IMR-90 (cell line): ENCODE results near the gene MYL12B. TPM values are rescaled to one million over a fixed set of nuclear protein-coding genes. Genes with fewer than 3 reads are reported as not detected.

Experiments used
- ATAC-seq: fragments of 200-7000 bp; cut with Tn5 transposase; 2 replicates; pipeline ENCODE4 v1.9.1; 2020; ENCODE audit warnings: low read depth, mild to moderate bottlenecking, moderate library complexity
- BruUV-seq: library from RNA; stranded (reverse); fragments of 400-500 nt; replicated peaks from 2 replicates; lab custom pipeline; 2021; lab: Mats Ljungman, UMichigan
- CTCF ChIA-PET: fragments of 300-600 bp; formaldehyde crosslinking; extraction: SDS; loops from one replicate; lab custom pipeline; 2021; ENCODE audit warnings: antibody characterized with exemption; lab: Yijun Ruan, JAX
- POLR2A ChIA-PET: fragments of 300-600 bp; sonication (Branson Sonifier 250); formaldehyde crosslinking; loops from one replicate; lab custom pipeline; 2022; ENCODE audit warnings: antibody characterized with exemption; ENCODE audit not compliant: unreplicated experiment; lab: Charles Lee
- DNase-seq: peaks from one replicate; pipeline ENCODE4 v3.0.0; 2013
- H2AFZ ChIP-seq: replicated peaks from 2 replicates; pipeline ENCODE3; 2013; ENCODE audit warnings: low read length, mild to moderate bottlenecking; ENCODE audit not compliant: poor library complexity
- H2AK5ac ChIP-seq: 2 replicates; pipeline ENCODE4 v1.6.1; 2013; ENCODE audit warnings: low read depth, low read length, inconsistent platforms
- H2AK9ac ChIP-seq: replicated peaks from 2 replicates; pipeline ENCODE3; 2013; ENCODE audit warnings: mild to moderate bottlenecking, low read depth, low read length, moderate library complexity; ENCODE audit not compliant: poor library complexity
- H2BK120ac ChIP-seq: 2 replicates; pipeline ENCODE4 v1.6.1; 2013; ENCODE audit warnings: low read depth, low read length, inconsistent platforms
- H2BK15ac ChIP-seq: 3 replicates; pipeline ENCODE4 v1.6.1; 2013; ENCODE audit warnings: low read depth, low read length, inconsistent platforms
- H2BK20ac ChIP-seq: 2 replicates; pipeline ENCODE4 v1.6.1; 2013; ENCODE audit warnings: low read depth, mild to moderate bottlenecking, inconsistent platforms, low read length, moderate library complexity
- H2BK5ac ChIP-seq: 2 replicates; pipeline ENCODE4 v1.6.1; 2013; ENCODE audit warnings: mild to moderate bottlenecking, low read depth, low read length, inconsistent platforms; ENCODE audit not compliant: poor library complexity, severe bottlenecking
- H3K14ac ChIP-seq: replicated peaks from 2 replicates; pipeline ENCODE4 v1.6.1; 2013; ENCODE audit warnings: low read depth, low read length, inconsistent platforms
- H3K18ac ChIP-seq: 2 replicates; pipeline ENCODE4 v1.6.1; 2013; ENCODE audit warnings: low read depth, low read length, control low read depth
- H3K23ac ChIP-seq: 2 replicates; pipeline ENCODE4 v1.6.1; 2013; ENCODE audit warnings: low read depth, low read length, inconsistent platforms
- H3K27ac ChIP-seq: 2 replicates; pipeline ENCODE4 v1.5.1; 2013; ENCODE audit warnings: mild to moderate bottlenecking, control low read depth, low read length; ENCODE audit not compliant: insufficient read depth
- H3K27me3 ChIP-seq: 2 replicates; pipeline ENCODE4 v1.6.1; 2013; ENCODE audit warnings: low read length; ENCODE audit not compliant: control insufficient read depth, insufficient read depth
- H3K36me3 ChIP-seq: 2 replicates; pipeline ENCODE4 v1.6.1; 2013; ENCODE audit warnings: low read length, mixed read lengths; ENCODE audit not compliant: control insufficient read depth, insufficient read depth
- H3K4ac ChIP-seq: 2 replicates; pipeline ENCODE4 v1.6.1; 2013; ENCODE audit warnings: low read depth, low read length, inconsistent platforms
- H3K4me1 ChIP-seq: 2 replicates; pipeline ENCODE4 v1.6.1; 2013; ENCODE audit warnings: low read length, mixed read lengths; ENCODE audit not compliant: control insufficient read depth, insufficient read depth
- H3K4me2 ChIP-seq: 2 replicates; pipeline ENCODE4 v1.6.1; 2013; ENCODE audit warnings: low read depth, mild to moderate bottlenecking, control low read depth, low read length, moderate library complexity
- H3K4me3 ChIP-seq: 2 replicates; pipeline ENCODE4 v1.5.1; 2013; ENCODE audit warnings: low read depth, mild to moderate bottlenecking, control low read depth, low read length, moderate library complexity; ENCODE audit not compliant: insufficient read depth
- H3K56ac ChIP-seq: 2 replicates; pipeline ENCODE4 v1.6.1; 2013; ENCODE audit warnings: low read length, inconsistent platforms; ENCODE audit not compliant: insufficient read depth; ENCODE audit errors: extremely low read depth
- H3K79me1 ChIP-seq, 2 experiments: 2 replicates each; pipeline ENCODE4 v1.6.1; 2013; ENCODE audit warnings: low read length in 2 of 2, inconsistent platforms in 1 of 2, low read depth in 1 of 2
- H3K9ac ChIP-seq: 2 replicates; pipeline ENCODE4 v1.6.1; 2013; ENCODE audit warnings: low read depth, low read length, control low read depth
- H3K9me1 ChIP-seq: 2 replicates; pipeline ENCODE4 v1.6.1; 2013; ENCODE audit warnings: low read length, inconsistent platforms; ENCODE audit not compliant: insufficient read depth
- H3K9me3 ChIP-seq: 2 replicates; pipeline ENCODE4 v1.6.1; 2013; ENCODE audit warnings: low read length; ENCODE audit not compliant: control insufficient read depth, insufficient read depth
- H4K20me1 ChIP-seq: 2 replicates; pipeline ENCODE4 v1.6.1; 2013; ENCODE audit warnings: low read length, inconsistent platforms; ENCODE audit not compliant: insufficient read depth
- H4K5ac ChIP-seq: 2 replicates; pipeline ENCODE4 v1.6.1; 2013; ENCODE audit warnings: mild to moderate bottlenecking, low read depth, low read length, control low read depth
- H4K8ac ChIP-seq, 2 experiments: 2 replicates each; pipeline ENCODE4 v1.6.1; 2013; ENCODE audit warnings: low read depth in 2 of 2, low read length in 2 of 2, control low read depth in 1 of 2, inconsistent platforms in 1 of 2
- H4K91ac ChIP-seq: 2 replicates; pipeline ENCODE4 v1.6.1; 2013; ENCODE audit warnings: low read depth, low read length, inconsistent platforms; ENCODE audit not compliant: insufficient read depth
- CEBPB ChIP-seq: IDR thresholded peaks from 2 replicates; pipeline ENCODE4 v1.6.1; 2012; ENCODE audit warnings: low read depth, low read length, improper control_type of control experiment
- FOS ChIP-seq: fragments of 150-350 bp; IDR thresholded peaks from 2 replicates; pipeline ENCODE4 v1.6.1; 2016; ENCODE audit warnings: low read depth, low read length
- NFE2L2 ChIP-seq: fragments of 150-350 bp; IDR thresholded peaks from 2 replicates; pipeline ENCODE4 v1.6.1; 2016; ENCODE audit warnings: low read depth, mild to moderate bottlenecking, low read length
- RFX5 ChIP-seq: IDR thresholded peaks from 2 replicates; pipeline ENCODE4 v1.8.0; 2012; ENCODE audit warnings: low read depth, mild to moderate bottlenecking, low read length, moderate library complexity
- SMC3 ChIP-seq: fragments of 150-350 bp; IDR thresholded peaks from 2 replicates; pipeline ENCODE4 v1.6.1; 2016; ENCODE audit warnings: low read depth, mild to moderate bottlenecking, antibody characterized with exemption, low read length, moderate library complexity
- WGBS, 2 experiments: methylation state at CpG; one replicate each; pipeline versions ENCODE4 v1.1.5 to v1.1.7; 2013; ENCODE audit warnings: missing lambda C conversion rate in 2 of 2; ENCODE audit not compliant: insufficient read length in 1 of 2; ENCODE audit errors: extremely low coverage in 2 of 2; 5-methylcytosine and 5-hydroxymethylcytosine counted together
- dilution Hi-C: fragments of 300-500 bp; cut with HindIII; formaldehyde crosslinking; loops from one replicate; pipeline ENCODE4 v1.14.3; 2018; ENCODE audit warnings: low sequenced_read_pairs; ENCODE audit not compliant: unreplicated experiment
- in situ Hi-C: fragments of 300-500 bp; cut with MboI; formaldehyde crosslinking; loops from 3 replicates; pipeline ENCODE4 v1.14.3; 2019; ENCODE audit warnings: low sequenced_read_pairs, inconsistent platforms, mixed read lengths
- intact Hi-C: fragments of 100-400 bp; cut with micrococcal nuclease; formaldehyde crosslinking; loops from 2 replicates; pipeline ENCODE4 v1.10.0; 2022
- polyA plus RNA-seq, 3 experiments: library from polyadenylated mRNA; depleted of rRNA; stranded (reverse); fragments of >200 nt; gene quantifications; 2 replicates each; pipeline ENCODE4 v1.2.3, GENCODE V29; 2012; ENCODE audit warnings: low replicate concordance in 1 of 3
- total RNA-seq: library from RNA; depleted of rRNA; stranded (reverse); fragments of >200 nt; gene quantifications from 2 replicates; pipeline ENCODE4 v1.2.3, GENCODE V29; 2012

The MYL12B gene
- total and polyA plus RNA-seq, 2 of the 4 experiments (the other 2 are of a cell fraction), result 692 to 816 TPM

DNA sequence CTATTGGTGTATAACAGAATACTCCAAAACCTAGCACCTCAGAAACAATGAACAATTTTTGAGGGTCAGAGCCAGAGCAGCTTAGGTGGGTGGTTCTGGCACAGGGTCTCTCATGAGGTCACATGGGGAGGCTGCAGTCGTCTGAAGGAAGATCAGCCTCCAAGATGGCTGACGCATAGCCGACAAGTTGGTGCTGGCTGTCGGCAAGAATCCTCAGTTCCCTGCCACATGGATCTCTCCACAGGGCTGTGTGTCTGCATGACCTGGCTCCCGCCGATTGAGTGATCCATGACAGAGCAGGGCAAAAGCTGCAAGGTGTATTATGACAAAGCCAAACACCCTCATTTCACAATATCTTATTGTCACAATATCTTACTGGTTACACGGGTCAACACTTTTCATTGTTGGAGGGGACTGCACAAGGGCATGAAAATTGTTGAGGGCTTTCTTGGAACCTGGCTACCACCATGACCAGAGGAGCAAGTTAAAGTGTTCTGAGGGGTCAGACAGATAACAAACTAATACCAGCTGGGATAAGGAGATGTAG lies 4.2 kb downstream of the MYL12B start:
- POLR2A ChIA-PET, result interaction anchor here (1.0 kb wide), 1 partner anchor 356 kb away, joined by 3 read pairs; no protein-coding TSS in a partner anchor
- peaks cover 30% of the 10 kb centered on the region for H3K9me1 ChIP-seq
- no peak overlapping the region for H3K18ac ChIP-seq
- CTCF ChIA-PET, result interaction anchor here (0.5 to 1.4 kb wide), 4 partner anchors 16 to 400 kb away, joined by 3 to 6 read pairs (median 4); no protein-coding TSS in a partner anchor
- H4K91ac ChIP-seq, result no peak overlapping the region
- no peak overlapping the region for H2AK5ac ChIP-seq
- in situ Hi-C loops, result no loop called here
- no peak overlapping the region for H3K4ac ChIP-seq
- no CpG with 5 or more reads among the region's 7 CpGs for WGBS, 2 experiments
- no peak overlapping the region for H3K27ac ChIP-seq
- no peak overlapping the region for H2BK120ac ChIP-seq
- H3K4me3 ChIP-seq, result no peak overlapping the region
- H3K23ac ChIP-seq, result no peak overlapping the region
- H4K20me1 ChIP-seq, result peaks cover 85% of the 10 kb centered on the region
- TF ChIP-seq CEBPB, result 0 out of 2 replicates have a peak, but pooled peaks have one; percentile 6
- no peak for TF ChIP-seq RFX5
- no peak for TF ChIP-seq FOS
- no peak for TF ChIP-seq NFE2L2
- no peak for TF ChIP-seq SMC3
- ATAC-seq (no peak), DNase-seq (no peak)
- no peak overlapping the region for H2BK5ac ChIP-seq
- H4K8ac ChIP-seq, result no peak overlapping the region
- no peak overlapping the region for H2AFZ ChIP-seq
- no peak overlapping the region for H4K5ac ChIP-seq
- H3K9ac ChIP-seq, result no peak overlapping the region
- no peaks in the 10 kb centered on the region for H3K27me3 ChIP-seq
- H3K4me1 ChIP-seq, result peaks cover 16% of the 10 kb centered on the region
- no peak overlapping the region for H3K4me2 ChIP-seq
- no TSS peak for BruUV-seq
- dilution Hi-C loops, result no loop called here
- H3K36me3 ChIP-seq, result no peaks in the 10 kb centered on the region
- H3K56ac ChIP-seq, result no peak overlapping the region
- H2BK20ac ChIP-seq, result no peak overlapping the region
- no peak overlapping the region for H3K14ac ChIP-seq
- no peak overlapping the region for H2BK15ac ChIP-seq
- H3K9me3 ChIP-seq, result no peaks in the 10 kb centered on the region
- H3K79me1 ChIP-seq, result peaks cover 4 to 63% of the 10 kb centered on the region in 2 experiments
- intact Hi-C loops, result no loop called here
- no peak overlapping the region for H2AK9ac ChIP-seq
